Activated CD4-positive, alpha-beta T cell treated with anti-CD3 and anti-CD28 coated beads for 24 hours (primary cell): Measurements from ENCODE around the gene MTARC1.
A peak's percentile ranks its signal among the peaks of the same experiment; 100 is the strongest.

ENCODE experiments used
- DNase-seq, 2 donors: peaks; one replicate each; pipeline ENCODE4 v3.0.0-alpha.2; 2020; ENCODE audit warnings: low read depth in 2 of 2

The MTARC1 gene

GRCh38 chr1:220770245-220770913 lies 16.3 kb upstream of the MTARC1 start:
- no peak for DNase-seq

- DNase-seq = no peak
Measured at GRCh38 chr1:220772846-220773245, 13.9 kb upstream of the MTARC1 start.

- DNase-seq = peak; percentile 11 to 20
Measured at GRCh38 chr1:220775240-220775853, 11.4 kb upstream of the MTARC1 start.

GRCh38 chr1:220776254-220776653 lies 10.5 kb upstream of the MTARC1 start:
- no peak for DNase-seq

GRCh38 chr1:220776720-220777326 lies 9.9 kb upstream of the MTARC1 start:
- peak; percentile 49 to 72 for DNase-seq

- DNase-seq = no peak
Measured at GRCh38 chr1:220783453-220783852, 3.3 kb upstream of the MTARC1 start.

GRCh38 chr1:220784751-220785150 lies 2.0 kb upstream of the MTARC1 start:
- no peak for DNase-seq

GRCh38 chr1:220785166-220786056 lies 1.3 kb upstream of the MTARC1 start:
- no peak for DNase-seq

GRCh38 chr1:220786057-220786336 lies 716 bp upstream of the MTARC1 start:
- no peak for DNase-seq

GRCh38 chr1:220787069-220787619 lies 431 bp downstream of the MTARC1 start:
- no peak for DNase-seq

- DNase-seq = no peak
Measured at GRCh38 chr1:220788900-220789299, 2.2 kb downstream of the MTARC1 start.

GRCh38 chr1:220789532-220790147 lies 2.9 kb downstream of the MTARC1 start:
- no peak for DNase-seq

GRCh38 chr1:220791285-220791684 lies 4.6 kb downstream of the MTARC1 start:
- no peak for DNase-seq

- DNase-seq = no peak
Measured at GRCh38 chr1:220791956-220792355, 5.2 kb downstream of the MTARC1 start.

GRCh38 chr1:220796530-220796929 lies 9.8 kb downstream of the MTARC1 start:
- DNase-seq = no peak

- no peak for DNase-seq
Measured at GRCh38 chr1:220797044-220797443, 10.3 kb downstream of the MTARC1 start.

- no peak for DNase-seq
Measured at GRCh38 chr1:220797553-220797952, 10.8 kb downstream of the MTARC1 start.

GRCh38 chr1:220798338-220798737 lies 11.6 kb downstream of the MTARC1 start:
- DNase-seq = no peak

- no peak for DNase-seq
Measured at GRCh38 chr1:220800262-220800661, 13.5 kb downstream of the MTARC1 start.

- no peak for DNase-seq
Measured at GRCh38 chr1:220803401-220804201, 16.9 kb downstream of the MTARC1 start.

- no peak for DNase-seq
Measured at GRCh38 chr1:220804202-220804586, 17.5 kb downstream of the MTARC1 start.
